IPS-20b (cell line): Measurements from ENCODE around the gene DCAF8L2.

Source experiments
- H3K27ac ChIP-seq: one replicate; pipeline ENCODE4 v1.5.1; 2013; ENCODE audit warnings: low read length
- H3K27me3 ChIP-seq: 2 replicates; pipeline ENCODE4 v1.6.1; 2013; ENCODE audit warnings: mild to moderate bottlenecking, low read length, inconsistent platforms; ENCODE audit not compliant: insufficient read depth
- H3K36me3 ChIP-seq: 2 replicates; pipeline ENCODE4 v1.6.1; 2013; ENCODE audit warnings: low read depth, mild to moderate bottlenecking, inconsistent platforms, low read length, moderate library complexity; ENCODE audit not compliant: insufficient read depth
- H3K4me1 ChIP-seq: 2 replicates; pipeline ENCODE4 v1.6.1; 2013; ENCODE audit warnings: mild to moderate bottlenecking, control low read depth, inconsistent platforms, low read length, moderate library complexity; ENCODE audit not compliant: insufficient read depth
- H3K4me3 ChIP-seq: 2 replicates; pipeline ENCODE4 v1.5.1; 2013; ENCODE audit warnings: mild to moderate bottlenecking, low read length, inconsistent platforms
- H3K9ac ChIP-seq: 2 replicates; pipeline ENCODE4 v1.6.1; 2013; ENCODE audit warnings: low read depth, mild to moderate bottlenecking, inconsistent platforms, low read length, moderate library complexity
- H3K9me3 ChIP-seq: 2 replicates; pipeline ENCODE4 v1.6.1; 2013; ENCODE audit warnings: mild to moderate bottlenecking, low read depth, low read length, inconsistent platforms; ENCODE audit not compliant: insufficient read depth

Gene DCAF8L2

GRCh38 chrX:27765718-27766117 lies 175.6 kb downstream of the DCAF8L2 start:
- H3K9ac ChIP-seq: no peak overlapping the region
- H3K4me1 ChIP-seq: no peaks in the 10 kb centered on the region
- no peak overlapping the region for H3K4me3 ChIP-seq
- H3K9me3 ChIP-seq: no peaks in the 10 kb centered on the region
- no peaks in the 10 kb centered on the region for H3K36me3 ChIP-seq
- H3K27ac ChIP-seq: no peak overlapping the region
- H3K27me3 ChIP-seq: no peaks in the 10 kb centered on the region

GRCh38 chrX:27767387-27767786 lies 177.2 kb downstream of the DCAF8L2 start:
- no peaks in the 10 kb centered on the region for H3K36me3 ChIP-seq
- no peaks in the 10 kb centered on the region for H3K9me3 ChIP-seq
- H3K4me3 ChIP-seq: no peak overlapping the region
- H3K27me3 ChIP-seq: no peaks in the 10 kb centered on the region
- H3K27ac ChIP-seq: no peak overlapping the region
- H3K4me1 ChIP-seq: no peaks in the 10 kb centered on the region
- H3K9ac ChIP-seq: no peak overlapping the region

- no peaks in the 10 kb centered on the region for H3K4me1 ChIP-seq
- no peak overlapping the region for H3K9ac ChIP-seq
Observed at GRCh38 chrX:27775984-27776383, 185.8 kb downstream of the DCAF8L2 start.

GRCh38 chrX:27796640-27797257 lies 206.6 kb downstream of the DCAF8L2 start:
- Histone ChIP-seq H3K27me3 (no peaks in the 10 kb centered on the region), H3K27ac (no peak overlapping the region), H3K9me3 (no peaks in the 10 kb centered on the region), H3K36me3 (no peaks in the 10 kb centered on the region), H3K4me3 (no peak overlapping the region), H3K4me1 (no peaks in the 10 kb centered on the region), H3K9ac (no peak overlapping the region)

More at GRCh38 chrX:27775984-27776383, 185.8 kb downstream of the DCAF8L2 start:
- Histone ChIP-seq H3K27me3 (no peaks in the 10 kb centered on the region), H3K36me3 (no peaks in the 10 kb centered on the region), H3K9me3 (no peaks in the 10 kb centered on the region), H3K4me3 (no peak overlapping the region), H3K27ac (no peak overlapping the region)

GRCh38 chrX:27797575-27797974 lies 207.4 kb downstream of the DCAF8L2 start:
- no peak overlapping the region for H3K27ac ChIP-seq
- no peaks in the 10 kb centered on the region for H3K27me3 ChIP-seq
- H3K9ac ChIP-seq: no peak overlapping the region
- H3K36me3 ChIP-seq: no peaks in the 10 kb centered on the region
- no peaks in the 10 kb centered on the region for H3K9me3 ChIP-seq
- H3K4me3 ChIP-seq: no peak overlapping the region
- no peaks in the 10 kb centered on the region for H3K4me1 ChIP-seq
